Measurements from ENCODE around the gene ALDH8A1.

The ALDH8A1 gene

GRCh38 chr6:134949927-134950326, at the start of gene ALDH8A1:
Gene ALDH8A1 (minus strand): TSS chr6:134950101. CDS start chr6:134950053, 48 bp downstream.
- Mint-ChIP-seq H3K36me3 (ENCODE audit: low read depth) (no peaks in the 10 kb centered on the region), H3K27ac (no peak within 1 kb of the TSS), H3K4me3 (no peak within 1 kb of the TSS), H3K4me1 (ENCODE audit: low read depth) (no peaks in the 10 kb centered on the region), H3K27me3 (no peaks in the 10 kb centered on the region), H3K9me3 (no peaks in the 10 kb centered on the region)
- no peak for DNase-seq

DNA sequence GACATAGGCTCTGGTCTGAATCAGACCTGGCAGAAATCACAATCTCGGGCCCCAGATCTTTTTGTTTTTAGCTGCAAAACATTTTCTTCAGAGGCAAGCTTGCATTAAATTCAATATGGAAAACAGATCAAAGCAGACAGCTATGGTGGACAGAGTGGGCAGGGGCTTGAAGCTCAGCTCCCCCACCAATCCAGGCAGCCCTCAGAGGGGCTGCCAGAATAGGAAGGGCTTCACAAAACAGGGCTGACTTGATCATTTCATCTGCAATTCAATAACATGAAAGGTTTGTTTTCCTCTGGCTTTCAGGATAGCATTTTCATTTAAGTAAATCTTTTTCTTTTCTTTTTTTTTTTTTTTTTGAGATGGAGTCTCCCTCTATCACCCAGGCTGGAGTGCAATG, 49.2 kb upstream of the ALDH8A1 start:
- H3K4me3 Mint-ChIP-seq: no peak overlapping the region
- no peaks in the 10 kb centered on the region for H3K27me3 Mint-ChIP-seq
- no peak for DNase-seq
- peaks cover 33% of the 10 kb centered on the region for H3K4me1 Mint-ChIP-seq (ENCODE audit: low read depth)
- H3K36me3 Mint-ChIP-seq (ENCODE audit: low read depth): peaks cover 70% of the 10 kb centered on the region
- H3K27ac Mint-ChIP-seq: no peak overlapping the region
- H3K9me3 Mint-ChIP-seq: no peaks in the 10 kb centered on the region

DNA sequence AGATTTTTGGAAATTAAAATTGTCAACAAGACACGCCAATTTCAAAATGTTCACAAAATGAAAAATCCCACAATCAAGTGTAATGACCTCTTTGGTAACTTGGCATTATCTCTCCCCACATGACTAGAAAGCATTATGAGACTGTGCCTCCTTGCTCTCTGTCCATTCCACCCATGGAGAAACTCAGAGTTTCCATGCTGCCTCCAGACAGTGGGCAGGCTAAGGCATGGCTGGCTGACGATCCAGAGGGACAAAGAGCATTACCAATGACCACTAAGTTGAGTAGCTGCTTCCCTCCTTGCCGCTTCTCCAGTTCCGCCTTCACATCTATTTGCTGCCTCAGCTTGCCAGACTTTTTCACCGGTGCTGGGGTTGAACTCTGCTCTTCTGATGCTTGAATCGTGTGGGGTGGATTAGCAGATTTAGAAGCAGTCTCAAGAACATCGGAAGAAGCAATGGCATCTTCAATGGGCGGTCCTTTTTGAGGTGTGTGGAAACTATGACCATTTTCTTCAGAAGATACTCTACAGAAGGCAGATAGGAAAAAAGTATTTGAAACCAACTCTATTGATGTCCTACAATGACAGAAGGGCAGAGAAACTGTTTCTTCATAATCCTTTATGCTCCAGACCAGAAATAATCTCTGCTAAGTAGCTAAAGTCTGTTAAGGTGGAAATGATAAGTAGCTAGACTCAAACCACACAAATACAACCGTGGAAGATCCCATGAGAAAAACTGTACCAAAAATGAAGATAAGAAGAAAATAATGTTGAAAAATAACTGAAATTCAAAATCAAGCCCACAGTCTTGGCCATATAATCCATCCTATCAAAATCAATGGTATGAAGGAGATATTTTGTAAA, 47.5 kb upstream of the ALDH8A1 start:
- DNase-seq: no peak
- H3K27ac Mint-ChIP-seq: peak overlapping the region; percentile 78
- no peaks in the 10 kb centered on the region for H3K27me3 Mint-ChIP-seq
- peaks cover 79% of the 10 kb centered on the region for H3K36me3 Mint-ChIP-seq (ENCODE audit: low read depth)
- H3K4me1 Mint-ChIP-seq (ENCODE audit: low read depth): peaks cover 26% of the 10 kb centered on the region
- H3K9me3 Mint-ChIP-seq: no peaks in the 10 kb centered on the region
- no peak overlapping the region for H3K4me3 Mint-ChIP-seq

DNA sequence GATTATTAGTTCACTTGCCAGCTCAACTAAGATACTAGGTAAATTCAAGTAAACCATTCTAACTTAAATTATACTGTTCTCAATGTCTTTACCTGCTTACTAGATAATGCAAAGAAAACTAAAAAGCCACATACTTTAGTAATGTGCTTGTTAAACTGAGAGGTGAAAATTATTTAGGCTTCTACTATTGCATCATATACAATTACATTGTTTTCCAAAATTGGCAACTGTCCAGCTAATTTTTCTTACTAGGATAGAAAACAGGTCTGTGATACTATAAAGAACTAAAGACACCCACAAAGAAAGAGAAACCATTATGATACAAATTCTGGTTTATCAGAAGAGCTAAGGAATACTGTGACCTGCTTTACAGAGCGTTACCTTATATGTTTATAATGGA, 45.6 kb upstream of the ALDH8A1 start:
- DNase-seq: no peak
- Mint-ChIP-seq H3K27me3 (no peaks in the 10 kb centered on the region), H3K4me3 (no peak overlapping the region), H3K4me1 (ENCODE audit: low read depth) (peaks cover 25% of the 10 kb centered on the region), H3K36me3 (ENCODE audit: low read depth) (peaks cover 84% of the 10 kb centered on the region), H3K27ac (peak overlapping the region; percentile 34), H3K9me3 (no peaks in the 10 kb centered on the region)

GRCh38 chr6:134994431-134994830, 44.5 kb upstream of the ALDH8A1 start:
- no peak overlapping the region for H3K27ac Mint-ChIP-seq
- peaks cover 84% of the 10 kb centered on the region for H3K36me3 Mint-ChIP-seq (ENCODE audit: low read depth)
- H3K4me3 Mint-ChIP-seq: no peak overlapping the region
- H3K27me3 Mint-ChIP-seq: no peaks in the 10 kb centered on the region
- peaks cover 25% of the 10 kb centered on the region for H3K4me1 Mint-ChIP-seq (ENCODE audit: low read depth)
- no peaks in the 10 kb centered on the region for H3K9me3 Mint-ChIP-seq
- no peak for DNase-seq

DNA sequence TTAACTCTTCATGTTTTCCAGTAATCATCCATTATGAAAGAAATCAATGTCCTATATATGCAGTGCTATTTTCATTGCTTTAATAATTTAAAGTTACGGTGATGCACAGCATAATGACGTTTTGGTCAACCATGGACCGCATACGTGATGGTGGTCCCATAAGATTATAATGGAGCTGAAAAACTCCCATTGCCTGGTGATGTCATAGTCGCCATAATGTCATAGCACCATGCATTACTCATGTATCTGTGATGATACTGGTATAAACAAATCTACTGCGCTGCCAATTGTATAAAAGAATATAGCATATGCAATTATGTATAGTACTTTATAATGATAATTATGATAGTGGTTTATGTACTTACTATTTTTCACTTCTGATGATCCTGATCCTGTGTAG, 42.3 kb upstream of the ALDH8A1 start:
- no peaks in the 10 kb centered on the region for H3K27me3 Mint-ChIP-seq
- H3K4me3 Mint-ChIP-seq: no peak overlapping the region
- H3K27ac Mint-ChIP-seq: no peak overlapping the region
- peaks cover 8% of the 10 kb centered on the region for H3K4me1 Mint-ChIP-seq (ENCODE audit: low read depth)
- H3K9me3 Mint-ChIP-seq: no peaks in the 10 kb centered on the region
- DNase-seq: no peak
- H3K36me3 Mint-ChIP-seq (ENCODE audit: low read depth): peaks cover 81% of the 10 kb centered on the region

- no peaks in the 10 kb centered on the region for H3K9me3 Mint-ChIP-seq
- H3K27me3 Mint-ChIP-seq: no peaks in the 10 kb centered on the region
- no peak overlapping the region for H3K27ac Mint-ChIP-seq
- H3K4me1 Mint-ChIP-seq (ENCODE audit: low read depth): no peaks in the 10 kb centered on the region
- DNase-seq: no peak
- peaks cover 73% of the 10 kb centered on the region for H3K36me3 Mint-ChIP-seq (ENCODE audit: low read depth)
- H3K4me3 Mint-ChIP-seq: no peak overlapping the region
These were observed 40.4 kb upstream of the ALDH8A1 start for GRCh38 chr6:134990262-134990661.

DNA sequence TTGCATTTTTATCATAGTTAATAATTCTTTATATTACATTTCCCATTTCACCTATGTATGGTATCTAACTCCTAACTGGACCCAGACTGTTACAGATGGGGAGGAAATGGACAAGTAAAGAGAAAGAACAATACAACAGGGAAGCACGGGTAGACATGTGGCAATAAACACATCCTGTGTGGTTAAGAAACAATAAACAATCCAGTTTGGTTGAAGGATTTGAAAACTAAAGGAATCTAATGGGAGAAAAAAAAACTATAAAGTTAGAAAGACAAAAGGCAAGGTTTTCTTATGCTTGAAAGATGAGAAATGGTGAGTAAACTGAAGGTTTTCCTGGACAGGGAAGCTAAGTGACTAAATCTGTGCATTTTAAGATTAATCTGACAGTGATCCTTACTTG, 34.9 kb upstream of the ALDH8A1 start:
- H3K36me3 Mint-ChIP-seq (ENCODE audit: low read depth): peaks cover 73% of the 10 kb centered on the region
- no peaks in the 10 kb centered on the region for H3K9me3 Mint-ChIP-seq
- H3K27me3 Mint-ChIP-seq: no peaks in the 10 kb centered on the region
- H3K4me1 Mint-ChIP-seq (ENCODE audit: low read depth): peaks cover 37% of the 10 kb centered on the region
- H3K4me3 Mint-ChIP-seq: no peak overlapping the region
- DNase-seq: no peak
- no peak overlapping the region for H3K27ac Mint-ChIP-seq

- no peak for DNase-seq
- H3K4me1 Mint-ChIP-seq (ENCODE audit: low read depth): peaks cover 46% of the 10 kb centered on the region
- H3K27ac Mint-ChIP-seq: peak overlapping the region; percentile 6
- H3K36me3 Mint-ChIP-seq (ENCODE audit: low read depth): peaks cover 74% of the 10 kb centered on the region
- no peaks in the 10 kb centered on the region for H3K27me3 Mint-ChIP-seq
- H3K9me3 Mint-ChIP-seq: no peaks in the 10 kb centered on the region
- H3K4me3 Mint-ChIP-seq: no peak overlapping the region
These were observed 33.9 kb upstream of the ALDH8A1 start for GRCh38 chr6:134983823-134984222.

GRCh38 chr6:134982161-134982560, 32.3 kb upstream of the ALDH8A1 start:
- no peak for DNase-seq
- Mint-ChIP-seq H3K4me1 (ENCODE audit: low read depth) (peaks cover 53% of the 10 kb centered on the region), H3K27me3 (no peaks in the 10 kb centered on the region), H3K4me3 (no peak overlapping the region), H3K27ac (no peak overlapping the region), H3K36me3 (ENCODE audit: low read depth) (peaks cover 76% of the 10 kb centered on the region), H3K9me3 (no peaks in the 10 kb centered on the region)

- H3K4me1 Mint-ChIP-seq (ENCODE audit: low read depth): peaks cover 55% of the 10 kb centered on the region
- H3K27me3 Mint-ChIP-seq: no peaks in the 10 kb centered on the region
- peak overlapping the region; percentile 85 for H3K27ac Mint-ChIP-seq
- no peaks in the 10 kb centered on the region for H3K9me3 Mint-ChIP-seq
- peak overlapping the region; percentile 23 for H3K4me3 Mint-ChIP-seq
- DNase-seq: no peak
- peaks cover 83% of the 10 kb centered on the region for H3K36me3 Mint-ChIP-seq (ENCODE audit: low read depth)
These were observed 30.9 kb upstream of the ALDH8A1 start for GRCh38 chr6:134980846-134981245.

GRCh38 chr6:134979142-134979541, 29.2 kb upstream of the ALDH8A1 start:
- Mint-ChIP-seq H3K9me3 (no peaks in the 10 kb centered on the region), H3K36me3 (ENCODE audit: low read depth) (peaks cover 87% of the 10 kb centered on the region), H3K27me3 (no peaks in the 10 kb centered on the region), H3K27ac (peak overlapping the region; percentile 89), H3K4me1 (ENCODE audit: low read depth) (peaks cover 59% of the 10 kb centered on the region), H3K4me3 (peak overlapping the region; percentile 38)
- peak; percentile 58 for DNase-seq

DNA sequence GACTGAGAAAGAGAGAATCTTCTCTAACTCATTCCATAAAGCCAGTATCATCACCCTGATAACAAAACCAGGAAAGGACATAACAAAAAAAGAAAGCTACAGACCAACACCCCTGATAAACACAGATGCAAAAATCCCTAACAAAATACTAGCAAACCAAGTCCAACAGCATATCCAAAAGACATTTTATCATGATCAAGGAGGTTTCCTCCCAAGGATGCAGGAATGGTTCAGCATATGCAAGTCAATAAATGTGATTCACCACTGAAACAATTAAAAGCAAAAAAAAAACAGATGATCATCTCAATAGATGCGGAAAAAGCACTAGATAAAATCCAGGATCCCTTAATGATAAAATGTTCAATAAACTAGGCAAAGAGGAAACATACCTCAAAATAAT, 24.5 kb upstream of the ALDH8A1 start:
- DNase-seq: no peak
- H3K4me1 Mint-ChIP-seq (ENCODE audit: low read depth): peaks cover 22% of the 10 kb centered on the region
- H3K36me3 Mint-ChIP-seq (ENCODE audit: low read depth): peaks cover 85% of the 10 kb centered on the region
- no peaks in the 10 kb centered on the region for H3K27me3 Mint-ChIP-seq
- H3K27ac Mint-ChIP-seq: no peak overlapping the region
- H3K9me3 Mint-ChIP-seq: no peaks in the 10 kb centered on the region
- no peak overlapping the region for H3K4me3 Mint-ChIP-seq

- Mint-ChIP-seq H3K4me3 (no peak overlapping the region), H3K4me1 (ENCODE audit: low read depth) (peaks cover 6% of the 10 kb centered on the region), H3K9me3 (no peaks in the 10 kb centered on the region), H3K27me3 (no peaks in the 10 kb centered on the region), H3K27ac (peak overlapping the region; percentile 35), H3K36me3 (ENCODE audit: low read depth) (peaks cover 83% of the 10 kb centered on the region)
- DNase-seq: no peak
These were observed 17.8 kb upstream of the ALDH8A1 start for GRCh38 chr6:134967711-134968110.

DNA sequence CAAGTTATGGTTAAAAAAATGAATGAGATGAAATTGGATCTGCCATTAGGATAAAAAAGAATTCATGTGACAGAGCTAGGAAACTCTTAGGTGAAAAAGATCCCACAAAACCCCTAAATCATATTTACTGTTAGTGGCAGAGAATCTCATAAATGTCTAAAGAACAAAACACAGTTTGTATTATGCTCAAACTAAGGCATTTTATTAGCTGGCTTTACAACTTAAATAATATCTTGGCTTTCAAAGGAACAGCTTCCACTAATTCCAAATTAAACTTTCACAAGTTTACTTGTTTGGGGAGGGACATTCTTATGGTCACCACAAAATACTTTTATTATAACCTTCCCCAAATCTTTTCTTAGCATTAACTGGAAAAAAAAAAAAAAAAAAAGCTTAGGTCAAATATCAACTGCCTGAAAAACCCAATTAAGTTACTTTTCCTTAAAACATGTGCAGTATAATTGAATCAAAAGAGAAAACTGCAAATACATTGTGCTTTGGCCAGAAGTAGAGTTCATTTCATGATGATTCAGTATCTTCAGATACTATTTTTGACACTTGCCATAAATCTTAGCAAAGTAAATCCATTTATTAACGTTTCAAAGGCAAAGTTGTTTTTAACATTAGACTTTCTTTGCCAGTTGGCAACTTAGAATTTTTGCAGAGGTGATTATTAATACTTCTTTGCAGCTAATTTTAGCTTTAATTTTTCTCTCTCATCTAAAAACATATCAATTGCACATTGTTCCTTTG, 14.7 kb upstream of the ALDH8A1 start:
- no peak overlapping the region for H3K27ac Mint-ChIP-seq
- DNase-seq: no peak
- H3K4me1 Mint-ChIP-seq (ENCODE audit: low read depth): peaks cover 14% of the 10 kb centered on the region
- peaks cover 88% of the 10 kb centered on the region for H3K36me3 Mint-ChIP-seq (ENCODE audit: low read depth)
- no peak overlapping the region for H3K4me3 Mint-ChIP-seq
- no peaks in the 10 kb centered on the region for H3K27me3 Mint-ChIP-seq
- peaks cover 4% of the 10 kb centered on the region for H3K9me3 Mint-ChIP-seq
